ENCODE data around the gene MCC. TPM values are rescaled to one million over a fixed set of nuclear protein-coding genes. Genes with fewer than 3 reads are reported as not detected.

MCC gene
- total RNA-seq, 1 experiment from 2014 or later = 23.5 TPM

DNA sequence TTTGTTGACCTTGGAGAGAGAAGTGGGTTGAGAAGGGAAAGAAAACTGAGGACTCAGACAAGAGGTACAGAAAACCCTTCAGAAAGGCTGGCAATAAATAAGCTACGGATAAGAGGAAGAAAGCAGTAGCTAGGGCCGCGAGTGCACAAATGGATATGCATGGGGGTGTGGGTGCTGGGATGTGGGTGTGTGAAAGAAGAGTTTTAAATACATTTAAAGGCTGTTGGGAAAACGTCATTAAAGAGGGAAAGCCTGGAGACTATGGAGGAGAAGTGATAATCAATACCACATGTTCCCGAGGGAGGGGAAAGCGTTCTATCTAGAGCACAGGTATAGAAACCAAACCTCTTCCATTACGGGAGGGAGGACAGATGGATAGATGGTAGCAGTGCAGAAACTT, 230.7 kb downstream of the MCC start (continued):
- TF ChIP-seq, protein P1, sequence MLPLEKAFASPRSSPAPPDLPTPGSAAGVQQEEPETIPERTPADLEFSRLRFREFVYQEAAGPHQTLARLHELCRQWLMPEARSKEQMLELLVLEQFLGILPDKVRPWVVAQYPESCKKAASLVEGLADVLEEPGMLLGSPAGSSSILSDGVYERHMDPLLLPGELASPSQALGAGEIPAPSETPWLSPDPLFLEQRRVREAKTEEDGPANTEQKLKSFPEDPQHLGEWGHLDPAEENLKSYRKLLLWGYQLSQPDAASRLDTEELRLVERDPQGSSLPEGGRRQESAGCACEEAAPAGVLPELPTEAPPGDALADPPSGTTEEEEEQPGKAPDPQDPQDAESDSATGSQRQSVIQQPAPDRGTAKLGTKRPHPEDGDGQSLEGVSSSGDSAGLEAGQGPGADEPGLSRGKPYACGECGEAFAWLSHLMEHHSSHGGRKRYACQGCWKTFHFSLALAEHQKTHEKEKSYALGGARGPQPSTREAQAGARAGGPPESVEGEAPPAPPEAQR (CRISPR knock-in tag; IDR thresholded peaks at IDR 0.05) = no peak
- TF ChIP-seq, protein P2, sequence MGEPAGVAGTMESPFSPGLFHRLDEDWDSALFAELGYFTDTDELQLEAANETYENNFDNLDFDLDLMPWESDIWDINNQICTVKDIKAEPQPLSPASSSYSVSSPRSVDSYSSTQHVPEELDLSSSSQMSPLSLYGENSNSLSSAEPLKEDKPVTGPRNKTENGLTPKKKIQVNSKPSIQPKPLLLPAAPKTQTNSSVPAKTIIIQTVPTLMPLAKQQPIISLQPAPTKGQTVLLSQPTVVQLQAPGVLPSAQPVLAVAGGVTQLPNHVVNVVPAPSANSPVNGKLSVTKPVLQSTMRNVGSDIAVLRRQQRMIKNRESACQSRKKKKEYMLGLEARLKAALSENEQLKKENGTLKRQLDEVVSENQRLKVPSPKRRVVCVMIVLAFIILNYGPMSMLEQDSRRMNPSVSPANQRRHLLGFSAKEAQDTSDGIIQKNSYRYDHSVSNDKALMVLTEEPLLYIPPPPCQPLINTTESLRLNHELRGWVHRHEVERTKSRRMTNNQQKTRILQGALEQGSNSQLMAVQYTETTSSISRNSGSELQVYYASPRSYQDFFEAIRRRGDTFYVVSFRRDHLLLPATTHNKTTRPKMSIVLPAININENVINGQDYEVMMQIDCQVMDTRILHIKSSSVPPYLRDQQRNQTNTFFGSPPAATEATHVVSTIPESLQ (CRISPR knock-in tag; IDR thresholded peaks at IDR 0.05) = no peak
- TF ChIP-seq, protein P3, sequence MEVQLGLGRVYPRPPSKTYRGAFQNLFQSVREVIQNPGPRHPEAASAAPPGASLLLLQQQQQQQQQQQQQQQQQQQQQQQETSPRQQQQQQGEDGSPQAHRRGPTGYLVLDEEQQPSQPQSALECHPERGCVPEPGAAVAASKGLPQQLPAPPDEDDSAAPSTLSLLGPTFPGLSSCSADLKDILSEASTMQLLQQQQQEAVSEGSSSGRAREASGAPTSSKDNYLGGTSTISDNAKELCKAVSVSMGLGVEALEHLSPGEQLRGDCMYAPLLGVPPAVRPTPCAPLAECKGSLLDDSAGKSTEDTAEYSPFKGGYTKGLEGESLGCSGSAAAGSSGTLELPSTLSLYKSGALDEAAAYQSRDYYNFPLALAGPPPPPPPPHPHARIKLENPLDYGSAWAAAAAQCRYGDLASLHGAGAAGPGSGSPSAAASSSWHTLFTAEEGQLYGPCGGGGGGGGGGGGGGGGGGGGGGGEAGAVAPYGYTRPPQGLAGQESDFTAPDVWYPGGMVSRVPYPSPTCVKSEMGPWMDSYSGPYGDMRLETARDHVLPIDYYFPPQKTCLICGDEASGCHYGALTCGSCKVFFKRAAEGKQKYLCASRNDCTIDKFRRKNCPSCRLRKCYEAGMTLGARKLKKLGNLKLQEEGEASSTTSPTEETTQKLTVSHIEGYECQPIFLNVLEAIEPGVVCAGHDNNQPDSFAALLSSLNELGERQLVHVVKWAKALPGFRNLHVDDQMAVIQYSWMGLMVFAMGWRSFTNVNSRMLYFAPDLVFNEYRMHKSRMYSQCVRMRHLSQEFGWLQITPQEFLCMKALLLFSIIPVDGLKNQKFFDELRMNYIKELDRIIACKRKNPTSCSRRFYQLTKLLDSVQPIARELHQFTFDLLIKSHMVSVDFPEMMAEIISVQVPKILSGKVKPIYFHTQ (CRISPR knock-in tag; IDR thresholded peaks at IDR 0.05) = no peak
- TF ChIP-seq ZBTB21 (CRISPR knock-in tag; IDR thresholded peaks at IDR 0.05; ENCODE audit: borderline replicate concordance) (no peak), PRRX2 (CRISPR knock-in tag; IDR thresholded peaks at IDR 0.05) (no peak)
- TF ChIP-seq, protein P4, sequence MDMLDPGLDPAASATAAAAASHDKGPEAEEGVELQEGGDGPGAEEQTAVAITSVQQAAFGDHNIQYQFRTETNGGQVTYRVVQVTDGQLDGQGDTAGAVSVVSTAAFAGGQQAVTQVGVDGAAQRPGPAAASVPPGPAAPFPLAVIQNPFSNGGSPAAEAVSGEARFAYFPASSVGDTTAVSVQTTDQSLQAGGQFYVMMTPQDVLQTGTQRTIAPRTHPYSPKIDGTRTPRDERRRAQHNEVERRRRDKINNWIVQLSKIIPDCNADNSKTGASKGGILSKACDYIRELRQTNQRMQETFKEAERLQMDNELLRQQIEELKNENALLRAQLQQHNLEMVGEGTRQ (CRISPR knock-in tag; IDR thresholded peaks at IDR 0.05) = no peak

DNA sequence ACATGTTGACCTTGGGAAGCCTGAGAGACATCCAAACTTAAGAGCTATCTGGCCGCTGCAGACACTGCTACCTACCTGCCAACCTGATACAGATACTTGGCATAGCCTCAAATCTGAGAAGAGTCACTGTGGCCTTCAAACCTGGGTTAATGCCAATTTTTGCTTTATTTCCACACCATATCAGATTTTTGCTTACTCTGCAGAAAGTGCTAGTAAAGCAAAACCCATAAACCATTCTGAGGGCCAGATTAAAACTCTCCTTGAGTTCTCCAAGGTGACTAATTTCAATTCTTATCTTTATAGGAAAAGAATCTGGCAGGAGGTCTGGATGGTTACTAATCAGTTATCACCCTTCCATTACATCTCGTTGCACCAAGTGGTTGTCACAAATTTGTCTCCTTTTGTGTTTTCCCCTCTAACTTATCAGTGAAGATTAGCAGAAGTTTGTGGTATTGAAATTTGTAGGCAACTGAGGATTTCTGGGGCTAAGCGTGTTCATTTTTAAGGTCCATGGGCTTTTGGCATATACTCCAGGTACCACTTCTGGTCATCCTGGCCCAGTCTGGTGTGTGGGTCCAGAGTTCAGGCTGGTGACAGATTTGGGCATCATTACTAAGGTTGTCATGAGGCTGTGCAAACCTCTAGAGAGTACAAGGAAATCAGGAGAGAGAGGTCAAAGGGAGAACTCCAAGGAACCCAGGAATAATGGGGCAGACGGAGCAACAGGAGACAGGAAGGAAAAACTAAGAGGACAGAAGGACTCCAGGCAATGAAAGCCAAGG, 231.4 kb downstream of the MCC start:
- POLR2A ChIA-PET = no interaction called here
- CTCF ChIA-PET = no interaction called here
- no peak overlapping the region for H3K27ac Mint-ChIP-seq
- peaks cover 17% of the 10 kb centered on the region for H3K36me3 Mint-ChIP-seq
- H3K9me3 Mint-ChIP-seq = peaks cover 34% of the 10 kb centered on the region
- no peaks in the 10 kb centered on the region for H3K27me3 Mint-ChIP-seq (ENCODE audit: low read depth)
- peaks cover 15% of the 10 kb centered on the region for H3K4me1 Mint-ChIP-seq
- ATAC-seq (no peak), DNase-seq (ENCODE audit: low spot score) (no peak)
- H3K4me3 Mint-ChIP-seq = no peak overlapping the region
- TF ChIP-seq OVOL2 (CRISPR knock-in tag; IDR thresholded peaks at IDR 0.05; ENCODE audit: borderline replicate concordance) = no peak
- TF ChIP-seq GRHL2 (CRISPR knock-in tag; IDR thresholded peaks at IDR 0.05; ENCODE audit: insufficient replicate concordance, severe bottlenecking) = no peak
- TF ChIP-seq, protein P5, sequence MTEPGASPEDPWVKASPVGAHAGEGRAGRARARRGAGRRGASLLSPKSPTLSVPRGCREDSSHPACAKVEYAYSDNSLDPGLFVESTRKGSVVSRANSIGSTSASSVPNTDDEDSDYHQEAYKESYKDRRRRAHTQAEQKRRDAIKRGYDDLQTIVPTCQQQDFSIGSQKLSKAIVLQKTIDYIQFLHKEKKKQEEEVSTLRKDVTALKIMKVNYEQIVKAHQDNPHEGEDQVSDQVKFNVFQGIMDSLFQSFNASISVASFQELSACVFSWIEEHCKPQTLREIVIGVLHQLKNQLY (CRISPR knock-in tag; IDR thresholded peaks at IDR 0.05) = no peak
- TF ChIP-seq TP53 (CRISPR knock-in tag; IDR thresholded peaks at IDR 0.05) = no peak
- TF ChIP-seq, protein P6, sequence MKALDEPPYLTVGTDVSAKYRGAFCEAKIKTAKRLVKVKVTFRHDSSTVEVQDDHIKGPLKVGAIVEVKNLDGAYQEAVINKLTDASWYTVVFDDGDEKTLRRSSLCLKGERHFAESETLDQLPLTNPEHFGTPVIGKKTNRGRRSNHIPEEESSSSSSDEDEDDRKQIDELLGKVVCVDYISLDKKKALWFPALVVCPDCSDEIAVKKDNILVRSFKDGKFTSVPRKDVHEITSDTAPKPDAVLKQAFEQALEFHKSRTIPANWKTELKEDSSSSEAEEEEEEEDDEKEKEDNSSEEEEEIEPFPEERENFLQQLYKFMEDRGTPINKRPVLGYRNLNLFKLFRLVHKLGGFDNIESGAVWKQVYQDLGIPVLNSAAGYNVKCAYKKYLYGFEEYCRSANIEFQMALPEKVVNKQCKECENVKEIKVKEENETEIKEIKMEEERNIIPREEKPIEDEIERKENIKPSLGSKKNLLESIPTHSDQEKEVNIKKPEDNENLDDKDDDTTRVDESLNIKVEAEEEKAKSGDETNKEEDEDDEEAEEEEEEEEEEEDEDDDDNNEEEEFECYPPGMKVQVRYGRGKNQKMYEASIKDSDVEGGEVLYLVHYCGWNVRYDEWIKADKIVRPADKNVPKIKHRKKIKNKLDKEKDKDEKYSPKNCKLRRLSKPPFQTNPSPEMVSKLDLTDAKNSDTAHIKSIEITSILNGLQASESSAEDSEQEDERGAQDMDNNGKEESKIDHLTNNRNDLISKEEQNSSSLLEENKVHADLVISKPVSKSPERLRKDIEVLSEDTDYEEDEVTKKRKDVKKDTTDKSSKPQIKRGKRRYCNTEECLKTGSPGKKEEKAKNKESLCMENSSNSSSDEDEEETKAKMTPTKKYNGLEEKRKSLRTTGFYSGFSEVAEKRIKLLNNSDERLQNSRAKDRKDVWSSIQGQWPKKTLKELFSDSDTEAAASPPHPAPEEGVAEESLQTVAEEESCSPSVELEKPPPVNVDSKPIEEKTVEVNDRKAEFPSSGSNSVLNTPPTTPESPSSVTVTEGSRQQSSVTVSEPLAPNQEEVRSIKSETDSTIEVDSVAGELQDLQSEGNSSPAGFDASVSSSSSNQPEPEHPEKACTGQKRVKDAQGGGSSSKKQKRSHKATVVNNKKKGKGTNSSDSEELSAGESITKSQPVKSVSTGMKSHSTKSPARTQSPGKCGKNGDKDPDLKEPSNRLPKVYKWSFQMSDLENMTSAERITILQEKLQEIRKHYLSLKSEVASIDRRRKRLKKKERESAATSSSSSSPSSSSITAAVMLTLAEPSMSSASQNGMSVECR (CRISPR knock-in tag; IDR thresholded peaks at IDR 0.05; ENCODE audit: borderline replicate concordance) = no peak
- TF ChIP-seq FOXP1 (CRISPR knock-in tag; IDR thresholded peaks at IDR 0.05; ENCODE audit: borderline replicate concordance) = no peak
- TF ChIP-seq NR2C2 (CRISPR knock-in tag; IDR thresholded peaks at IDR 0.05) = no peak
- TF ChIP-seq, protein P7, sequence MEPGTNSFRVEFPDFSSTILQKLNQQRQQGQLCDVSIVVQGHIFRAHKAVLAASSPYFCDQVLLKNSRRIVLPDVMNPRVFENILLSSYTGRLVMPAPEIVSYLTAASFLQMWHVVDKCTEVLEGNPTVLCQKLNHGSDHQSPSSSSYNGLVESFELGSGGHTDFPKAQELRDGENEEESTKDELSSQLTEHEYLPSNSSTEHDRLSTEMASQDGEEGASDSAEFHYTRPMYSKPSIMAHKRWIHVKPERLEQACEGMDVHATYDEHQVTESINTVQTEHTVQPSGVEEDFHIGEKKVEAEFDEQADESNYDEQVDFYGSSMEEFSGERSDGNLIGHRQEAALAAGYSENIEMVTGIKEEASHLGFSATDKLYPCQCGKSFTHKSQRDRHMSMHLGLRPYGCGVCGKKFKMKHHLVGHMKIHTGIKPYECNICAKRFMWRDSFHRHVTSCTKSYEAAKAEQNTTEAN (CRISPR knock-in tag; IDR thresholded peaks at IDR 0.05) = no peak
- TF ChIP-seq, protein P2 (CRISPR knock-in tag; IDR thresholded peaks at IDR 0.05) = no peak
- TF ChIP-seq GTF2I (CRISPR knock-in tag; conservative IDR thresholded peaks at IDR 0.05) = no peak
